G401 (cell line): ENCODE measurements around the gene CR2. TPM values are rescaled to one million over a fixed set of nuclear protein-coding genes. Genes with fewer than 3 reads are reported as not detected.
"Not testable (repeated sequence)": the region's sequence is repeated elsewhere in the genome, so short reads cannot be mapped to it uniquely, and the experiment has no call there.

Source experiments
- DNase-seq: peaks from one replicate; pipeline ENCODE4 v3.0.0-alpha.2; 2015; ENCODE audit warnings: low spot score
- in situ Hi-C: cut with HindIII; loops from 2 replicates; pipeline ENCODE4 v1.10.0; 2016; ENCODE audit warnings: low sequenced_read_pairs, mixed read lengths
- total RNA-seq: library from RNA; depleted of rRNA; stranded (reverse); fragments of >200 nt; shearing (Covaris generic); gene quantifications from 2 replicates; pipeline ENCODE4 v1.2.3, GENCODE V29; 2014; rRNA removed

The CR2 gene
- total RNA-seq, 1 experiment from 2014 or later: not detected

- DNase-seq: peak; percentile 61
- in situ Hi-C loops: no loop called here
Measured at GRCh38 chr1:207499573-207499972, 45.4 kb downstream of the CR2 start.

DNA sequence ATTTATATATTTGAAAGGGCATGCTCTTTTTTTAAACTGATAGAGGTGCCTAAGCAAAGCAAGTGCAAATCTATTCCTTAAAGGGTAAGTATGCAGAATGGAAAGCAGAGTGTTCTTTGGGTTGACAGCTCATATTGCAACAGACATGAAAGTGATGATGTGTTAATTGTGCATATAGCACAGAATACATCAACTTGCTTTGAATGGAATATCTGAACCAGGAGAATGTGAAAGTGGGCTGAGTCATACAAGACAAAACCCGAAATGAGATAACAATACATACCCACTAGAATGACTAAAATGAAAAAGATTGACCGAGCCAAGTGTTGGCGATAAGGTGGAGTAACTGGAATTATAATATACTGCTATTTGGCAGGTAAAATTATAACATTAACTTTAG, 46.2 kb downstream of the CR2 start:
- DNase-seq: no peak
- in situ Hi-C loops: no loop called here

- in situ Hi-C loops: no loop called here
- DNase-seq: no peak
Measured at GRCh38 chr1:207501071-207501470, 46.9 kb downstream of the CR2 start.

- DNase-seq: no peak
- in situ Hi-C loops: no loop called here
Measured at GRCh38 chr1:207502726-207503125, 48.6 kb downstream of the CR2 start.

DNA sequence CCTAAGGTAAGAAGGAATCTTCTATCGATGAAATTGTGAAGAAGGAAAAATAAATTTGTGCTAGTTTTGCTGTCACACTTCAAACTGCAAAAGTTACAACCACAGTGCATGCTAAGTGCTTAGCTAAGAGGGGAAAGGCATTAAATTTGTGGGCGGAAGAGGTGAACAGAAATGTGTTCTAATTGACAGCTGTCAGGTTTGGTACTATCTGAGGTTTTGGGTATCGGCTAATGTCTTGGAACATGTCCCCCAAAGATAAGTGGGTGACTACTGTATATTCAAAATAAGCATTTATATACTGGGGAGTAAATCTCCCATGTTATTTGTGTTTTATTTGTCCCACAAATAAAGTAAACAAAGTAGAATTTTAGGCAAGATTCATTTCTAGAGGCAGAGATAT, 49.8 kb downstream of the CR2 start:
- no peak for DNase-seq
- in situ Hi-C loops: no loop called here

GRCh38 chr1:207504438-207504837, 50.3 kb downstream of the CR2 start:
- in situ Hi-C loops: no loop called here
- no peak for DNase-seq

GRCh38 chr1:207510444-207510843, 56.3 kb downstream of the CR2 start:
- in situ Hi-C loops: no loop called here
- DNase-seq: no peak

DNA sequence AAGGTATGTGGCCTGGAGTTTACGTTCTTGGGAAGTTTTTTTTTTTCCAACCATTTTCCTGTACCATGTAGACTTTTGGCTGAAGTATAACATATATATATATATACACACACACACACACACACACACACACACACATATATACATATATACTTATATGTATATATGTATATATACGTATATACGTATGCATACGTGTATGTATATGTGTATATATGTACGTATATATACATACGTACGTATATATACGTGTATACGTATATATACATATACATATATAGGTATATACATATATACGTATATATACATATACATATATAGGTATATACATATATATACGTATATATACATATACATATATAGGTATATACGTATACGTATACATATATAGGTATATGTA, 60.8 kb downstream of the CR2 start:
- no peak for DNase-seq
- in situ Hi-C loops: no loop called here

DNA sequence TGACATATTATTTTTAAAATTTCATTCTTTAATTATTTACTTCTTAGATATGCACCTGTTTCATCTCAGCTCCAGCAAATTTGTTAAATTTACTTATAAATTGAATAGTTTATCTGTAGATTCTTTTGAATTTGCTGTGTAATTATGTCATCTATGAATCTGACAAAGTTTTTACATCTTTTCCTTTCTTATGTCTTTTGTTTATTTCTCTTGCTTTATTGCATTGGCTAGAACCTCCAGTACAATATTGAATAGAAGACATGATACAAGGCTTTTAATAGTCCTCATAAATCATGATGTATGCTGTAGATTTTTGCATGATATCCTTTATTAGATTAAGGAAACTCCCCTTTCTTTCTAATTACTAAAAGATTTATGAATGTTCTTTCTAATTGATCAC, 62.6 kb downstream of the CR2 start:
- in situ Hi-C loops: no loop called here
- DNase-seq: no peak

GRCh38 chr1:207518608-207519236, 64.6 kb downstream of the CR2 start:
- DNase-seq: no peak
- in situ Hi-C loops: no loop called here

GRCh38 chr1:207519505-207520399, 65.6 kb downstream of the CR2 start:
- in situ Hi-C loops: no loop called here
- DNase-seq: no peak

- in situ Hi-C loops, DNase-seq: not testable (repeated sequence)
Measured at GRCh38 chr1:207520400-207521345, 66.5 kb downstream of the CR2 start.

DNA sequence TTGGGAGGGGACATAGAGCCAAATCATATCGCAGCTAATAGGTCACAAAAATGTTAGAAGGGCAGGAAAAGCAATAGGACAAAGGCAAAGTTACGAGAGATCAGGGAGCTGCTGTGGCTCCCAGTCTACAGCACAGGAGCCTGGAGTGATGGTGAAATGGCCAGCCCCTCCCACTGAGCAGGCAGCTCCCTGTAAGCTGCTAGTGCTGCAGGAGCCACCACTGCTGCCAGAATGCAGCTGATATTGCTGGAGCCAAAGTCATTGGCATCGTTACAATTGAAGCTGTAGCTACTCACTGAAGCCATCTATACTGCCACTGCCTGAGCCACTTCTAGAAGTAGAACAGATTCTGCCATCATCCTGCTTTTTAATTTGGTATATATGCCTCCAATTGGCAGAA, 71.1 kb downstream of the CR2 start:
- DNase-seq: not testable (repeated sequence)

GRCh38 chr1:207528401-207528800, 74.3 kb downstream of the CR2 start:
- in situ Hi-C loops, DNase-seq: not testable (repeated sequence)

More for the DNA sequence above, 71.1 kb downstream of the CR2 start:
- in situ Hi-C loops: not testable (repeated sequence)

DNA sequence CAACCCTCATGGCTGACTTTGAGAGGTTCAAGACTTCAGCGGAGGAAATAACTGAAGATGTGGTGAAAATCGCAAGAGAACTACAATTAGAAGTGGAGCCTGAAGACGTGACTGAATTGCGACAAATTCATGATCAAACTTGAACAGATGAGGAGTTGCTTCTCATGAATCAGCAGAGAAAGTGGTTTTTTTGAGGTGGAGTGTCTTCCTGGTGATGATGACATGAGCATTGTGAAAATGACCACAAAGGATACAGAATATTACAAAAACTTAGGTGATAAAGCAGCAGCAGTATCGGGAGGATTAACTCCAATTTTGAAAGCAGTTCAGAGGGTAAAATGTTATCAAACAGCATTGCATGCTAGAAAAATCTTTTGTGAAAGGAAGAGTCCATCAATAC, 82.1 kb downstream of the CR2 start:
- DNase-seq, in situ Hi-C loops: not testable (repeated sequence)

Other genes starting within 250 kb of the CR2 start
- 11.4 and 11.5 TPM in 2 replicates for gene CD55, start 132.7 kb upstream of the CR2 start, total RNA-seq
- not detected in 2 replicates for gene CR1, start 41.8 kb downstream of the CR2 start, total RNA-seq
- gene CR1L, start 190.8 kb downstream of the CR2 start, total RNA-seq: not detected in 2 replicates